ENCODE results near the gene FTO.

GRCh38 chr16:54052271-54052670 lies 348.3 kb downstream of the FTO start:
- TF ChIP-seq ZNF720 (CRISPR knock-in tag; IDR thresholded peaks at IDR 0.05) (no peak), KAT7 (CRISPR knock-in tag; IDR thresholded peaks at IDR 0.05; ENCODE audit: borderline replicate concordance) (no peak), ETV6 (CRISPR knock-in tag; conservative IDR thresholded peaks at IDR 0.05) (no peak), RBM22 (optimal IDR thresholded peaks at IDR 0.05; ENCODE audit: low read length) (no peak), ZNF407 (CRISPR knock-in tag; IDR thresholded peaks at IDR 0.05; ENCODE audit: not compliant biosample characterization) (no peak), POLR2AphosphoS5 (IDR thresholded peaks at IDR 0.05; ENCODE audit: low read depth, low read length) (no peak), CTCF (CRISPR knock-in tag; IDR thresholded peaks at IDR 0.05) (no peak)
